Caco-2 (cell line): Measurements from ENCODE around the gene TEX264. TPM values are rescaled to one million over a fixed set of nuclear protein-coding genes. Genes with fewer than 3 reads are reported as not detected.

ENCODE experiments used
- BruUV-seq: library from RNA; stranded (reverse); fragments of 400-500 nt; replicated peaks from 2 replicates; lab custom pipeline; 2021; lab: Mats Ljungman, UMichigan
- CTCF ChIA-PET: fragments of 300-600 bp; sonication (Branson Sonifier 250); formaldehyde crosslinking; loops from one replicate; lab custom pipeline; 2022; ENCODE audit warnings: antibody characterized with exemption; lab: Charles Lee
- POLR2A ChIA-PET: fragments of 300-600 bp; sonication (Branson Sonifier 250); formaldehyde crosslinking; loops from one replicate; lab custom pipeline; 2022; ENCODE audit warnings: antibody characterized with exemption; lab: Charles Lee
- DNase-seq, 2 experiments: peaks; one replicate each; pipeline versions ENCODE4 v3.0.0 to v3.0.0-alpha.2; 2020 to 2022
- H3K27me3 ChIP-seq: replicated peaks from 2 replicates; pipeline ENCODE4 v1.6.0; 2011; ENCODE audit warnings: low read length; ENCODE audit not compliant: control insufficient read depth, insufficient read depth
- H3K36me3 ChIP-seq: 2 replicates; pipeline ENCODE4 v1.5.1; 2011; ENCODE audit warnings: low read length; ENCODE audit not compliant: control insufficient read depth, insufficient read depth
- H3K4me1 ChIP-seq: fragments of 250-450 bp; sonication (Bioruptor Pico); 2 replicates; pipeline ENCODE4 v1.5.1; 2020; ENCODE audit warnings: mild to moderate bottlenecking
- H3K4me3 ChIP-seq: 2 replicates; pipeline ENCODE4 v1.5.1; 2011; ENCODE audit warnings: low read depth, mild to moderate bottlenecking, control low read depth, low read length
- H3K9me3 ChIP-seq: fragments of 250-450 bp; sonication (Bioruptor Pico); 2 replicates; pipeline ENCODE4 v1.5.1; 2020; ENCODE audit warnings: mild to moderate bottlenecking, moderate library complexity
- H3K27ac Mint-ChIP-seq: one replicate; pipeline ENCODE4 v1.8.0; 2022; ENCODE audit warnings: mixed read lengths; ENCODE audit not compliant: unreplicated experiment
- H3K27me3 Mint-ChIP-seq: one replicate; pipeline ENCODE4 v1.8.0; 2022; ENCODE audit warnings: mixed read lengths; ENCODE audit not compliant: insufficient read depth, unreplicated experiment
- H3K36me3 Mint-ChIP-seq: one replicate; pipeline ENCODE4 v1.8.0; 2022; ENCODE audit warnings: mild to moderate bottlenecking, mixed read lengths; ENCODE audit not compliant: insufficient read depth, unreplicated experiment
- H3K4me1 Mint-ChIP-seq: one replicate; pipeline ENCODE4 v1.8.0; 2022; ENCODE audit warnings: low read depth, mixed read lengths; ENCODE audit not compliant: unreplicated experiment
- H3K4me3 Mint-ChIP-seq: one replicate; pipeline ENCODE4 v1.8.0; 2022; ENCODE audit warnings: mild to moderate bottlenecking, moderate library complexity, mixed read lengths; ENCODE audit not compliant: unreplicated experiment
- H3K9me3 Mint-ChIP-seq: one replicate; pipeline ENCODE4 v1.8.0; 2022; ENCODE audit warnings: mixed read lengths; ENCODE audit not compliant: unreplicated experiment
- intact Hi-C: fragments of 100-400 bp; cut with micrococcal nuclease; formaldehyde crosslinking; loops from one replicate; pipeline ENCODE4 v1.10.0; 2022; ENCODE audit not compliant: unreplicated experiment
- total RNA-seq: library from RNA; stranded (reverse); gene quantifications from 2 replicates; pipeline ENCODE4 v1.2.3, GENCODE V29; 2022
- TF ChIP-seq, protein P1 (sequence below), 2 experiments: fragments of 200-600 bp in 1 of 2; IDR thresholded peaks; 1 replicate in 1 of 2; 2 replicates in 1 of 2; pipeline versions ENCODE4 v1.5.1 to v1.8.0; 2011 to 2022; ENCODE audit warnings: antibody characterized with exemption in 1 of 2, control low read depth in 1 of 2, inconsistent platforms in 1 of 2, low read depth in 1 of 2, low read length in 1 of 2, mild to moderate bottlenecking in 1 of 2, moderate library complexity in 1 of 2; ENCODE audit not compliant: insufficient read depth in 1 of 2, severe bottlenecking in 1 of 2, unreplicated experiment in 1 of 2

TEX264 gene
- total RNA-seq, 1 experiment from 2014 or later: 37.9 TPM

DNA sequence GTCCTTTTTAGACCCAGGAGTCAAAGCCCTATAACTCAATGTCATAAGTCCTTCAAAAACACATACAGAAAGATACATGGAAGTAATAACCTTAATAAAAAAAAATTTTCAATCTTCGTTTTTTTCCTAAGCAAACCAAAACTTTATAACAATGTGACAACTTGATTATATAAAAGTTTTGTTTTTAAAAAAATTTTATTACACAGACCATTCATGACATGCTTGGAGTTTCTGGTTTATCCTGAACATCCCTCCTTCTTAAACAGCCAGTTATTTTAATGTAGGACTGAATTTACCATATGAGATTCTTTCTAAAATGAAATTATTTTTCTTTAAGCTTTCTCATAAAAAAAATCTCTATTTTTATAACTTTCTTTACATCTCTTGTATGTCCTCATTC is 77.3 kb downstream of the TEX264 start:
- Mint-ChIP-seq H3K4me1 (no peaks in the 10 kb centered on the region), H3K27me3 (peaks cover 5% of the 10 kb centered on the region), H3K36me3 (no peaks in the 10 kb centered on the region), H3K4me3 (no peak overlapping the region), H3K9me3 (no peaks in the 10 kb centered on the region), H3K27ac (no peak overlapping the region)
- intact Hi-C loops: no loop called here
- POLR2A ChIA-PET: no interaction called here
- Histone ChIP-seq H3K36me3 (no peaks in the 10 kb centered on the region), H3K9me3 (peaks cover 7% of the 10 kb centered on the region; the same call in 1 of the 2 replicates), H3K4me3 (no peak overlapping the region), H3K27me3 (no peaks in the 10 kb centered on the region), H3K4me1 (no peaks in the 10 kb centered on the region)
- no TSS peak for BruUV-seq
- TF ChIP-seq, protein P1, sequence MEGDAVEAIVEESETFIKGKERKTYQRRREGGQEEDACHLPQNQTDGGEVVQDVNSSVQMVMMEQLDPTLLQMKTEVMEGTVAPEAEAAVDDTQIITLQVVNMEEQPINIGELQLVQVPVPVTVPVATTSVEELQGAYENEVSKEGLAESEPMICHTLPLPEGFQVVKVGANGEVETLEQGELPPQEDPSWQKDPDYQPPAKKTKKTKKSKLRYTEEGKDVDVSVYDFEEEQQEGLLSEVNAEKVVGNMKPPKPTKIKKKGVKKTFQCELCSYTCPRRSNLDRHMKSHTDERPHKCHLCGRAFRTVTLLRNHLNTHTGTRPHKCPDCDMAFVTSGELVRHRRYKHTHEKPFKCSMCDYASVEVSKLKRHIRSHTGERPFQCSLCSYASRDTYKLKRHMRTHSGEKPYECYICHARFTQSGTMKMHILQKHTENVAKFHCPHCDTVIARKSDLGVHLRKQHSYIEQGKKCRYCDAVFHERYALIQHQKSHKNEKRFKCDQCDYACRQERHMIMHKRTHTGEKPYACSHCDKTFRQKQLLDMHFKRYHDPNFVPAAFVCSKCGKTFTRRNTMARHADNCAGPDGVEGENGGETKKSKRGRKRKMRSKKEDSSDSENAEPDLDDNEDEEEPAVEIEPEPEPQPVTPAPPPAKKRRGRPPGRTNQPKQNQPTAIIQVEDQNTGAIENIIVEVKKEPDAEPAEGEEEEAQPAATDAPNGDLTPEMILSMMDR (IDR thresholded peaks at IDR 0.05; ENCODE audit: insufficient read depth in 1 of 2, low read depth in 1 of 2, low read length in 1 of 2, severe bottlenecking in 1 of 2, unreplicated experiment in 1 of 2): no peak
- DNase-seq: no peak
- CTCF ChIA-PET: no interaction called here

DNA sequence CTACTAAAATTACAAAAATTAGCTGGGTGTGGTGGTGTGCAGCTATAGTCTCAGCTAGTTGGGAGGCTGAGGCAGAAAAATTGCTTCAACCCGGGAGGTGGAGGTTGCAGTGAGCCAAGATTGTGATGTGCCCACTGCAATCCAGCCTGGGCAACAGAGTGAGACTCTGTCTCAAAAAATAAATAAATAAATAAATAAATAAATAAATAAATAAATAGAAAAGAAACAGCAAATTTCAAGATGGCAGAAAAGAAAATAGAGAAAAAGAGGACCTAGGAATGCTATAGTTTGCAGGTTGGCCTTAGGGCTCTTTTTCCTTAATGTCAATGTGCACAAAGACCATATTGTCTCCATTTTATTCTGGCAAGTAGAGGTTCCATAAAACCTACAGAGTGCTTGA is 79.8 kb downstream of the TEX264 start:
- H3K9me3 ChIP-seq: peaks cover 7% of the 10 kb centered on the region
- Mint-ChIP-seq H3K4me3 (no peak overlapping the region), H3K36me3 (no peaks in the 10 kb centered on the region), H3K9me3 (peaks cover 10% of the 10 kb centered on the region), H3K4me1 (no peaks in the 10 kb centered on the region), H3K27ac (no peak overlapping the region), H3K27me3 (peaks cover 7% of the 10 kb centered on the region)
- H3K27me3 ChIP-seq: no peaks in the 10 kb centered on the region
- TF ChIP-seq, protein P1 (IDR thresholded peaks at IDR 0.05; ENCODE audit: insufficient read depth in 1 of 2, low read depth in 1 of 2, low read length in 1 of 2, severe bottlenecking in 1 of 2, unreplicated experiment in 1 of 2): no peak
- H3K4me3 ChIP-seq: no peak overlapping the region
- CTCF ChIA-PET: no interaction called here
- no peak for DNase-seq
- no peaks in the 10 kb centered on the region for H3K4me1 ChIP-seq
- POLR2A ChIA-PET: no interaction called here
- no peaks in the 10 kb centered on the region for H3K36me3 ChIP-seq
- intact Hi-C loops: no loop called here
- BruUV-seq: no TSS peak

DNA sequence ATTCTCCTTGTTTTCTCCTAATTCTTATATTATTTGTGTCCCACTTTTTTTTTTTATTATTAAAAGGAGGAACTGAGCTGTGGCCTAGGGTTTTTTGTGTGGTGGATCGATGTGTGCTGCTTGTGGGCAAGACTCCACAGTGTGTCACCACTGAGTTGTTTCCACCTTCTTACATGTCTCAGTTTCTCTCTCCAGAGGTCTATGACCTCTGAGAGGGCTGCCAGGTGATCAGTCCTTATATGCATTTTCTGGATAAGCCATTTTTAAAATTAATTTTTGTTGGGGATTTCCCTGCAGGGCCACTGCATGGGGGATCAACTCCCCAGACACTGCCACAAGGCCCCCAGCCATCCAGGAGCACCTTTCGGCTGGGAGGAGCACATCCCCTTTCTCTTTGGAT is 80.2 kb downstream of the TEX264 start:
- H3K27ac Mint-ChIP-seq: no peak overlapping the region
- peaks cover 7% of the 10 kb centered on the region for H3K27me3 Mint-ChIP-seq
- no peaks in the 10 kb centered on the region for H3K4me1 Mint-ChIP-seq
- CTCF ChIA-PET: no interaction called here
- Histone ChIP-seq H3K4me1 (no peaks in the 10 kb centered on the region), H3K36me3 (no peaks in the 10 kb centered on the region), H3K27me3 (no peaks in the 10 kb centered on the region), H3K4me3 (no peak overlapping the region), H3K9me3 (peaks cover 7% of the 10 kb centered on the region)
- no peaks in the 10 kb centered on the region for H3K36me3 Mint-ChIP-seq
- POLR2A ChIA-PET: no interaction called here
- no peak overlapping the region for H3K4me3 Mint-ChIP-seq
- no TSS peak for BruUV-seq
- intact Hi-C loops: no loop called here
- H3K9me3 Mint-ChIP-seq: peaks cover 14% of the 10 kb centered on the region
- TF ChIP-seq, protein P1 (IDR thresholded peaks at IDR 0.05; ENCODE audit: insufficient read depth in 1 of 2, low read depth in 1 of 2, low read length in 1 of 2, severe bottlenecking in 1 of 2, unreplicated experiment in 1 of 2): no peak
- DNase-seq: no peak

Other genes starting within 250 kb of the TEX264 start
- 25.3 and 25.9 TPM in 2 replicates for gene DCAF1, start 171.2 kb upstream of the TEX264 start, total RNA-seq
- gene RAD54L2, start 132.5 kb upstream of the TEX264 start, total RNA-seq: 34.0 and 36.5 TPM in 2 replicates
- 0.14 TPM in 2 replicates for gene GRM2, start 35.8 kb downstream of the TEX264 start, total RNA-seq
- gene IQCF6, start 108.0 kb downstream of the TEX264 start, total RNA-seq: not detected in 2 replicates
- not detected in 2 replicates for gene IQCF2, start 190.4 kb downstream of the TEX264 start, total RNA-seq
- gene IQCF5, start 204.3 kb downstream of the TEX264 start, total RNA-seq: not detected in 2 replicates
- not detected in 2 replicates for gene IQCF1, start 232.1 kb downstream of the TEX264 start, total RNA-seq